Thoracic aorta (tissue), 2 donors: ENCODE measurements around the gene BICC1. TPM values are rescaled to one million over a fixed set of nuclear protein-coding genes. Genes with fewer than 3 reads are reported as not detected.

Experiments
- ATAC-seq: fragments of 150-250 bp; one replicate; pipeline ENCODE4 v1.8.0; 2017; ENCODE audit warnings: low read depth; ENCODE audit not compliant: insufficient number of reproducible peaks, low FRiP score
- DNase-seq: peaks from one replicate; pipeline ENCODE4 v3.0.0-alpha.2; 2020; ENCODE audit warnings: low spot score
- H3K27ac ChIP-seq, 2 donors: fragments of 200-600 bp; sonication (generic); 1 replicate in 1 of 2; 2 replicates in 1 of 2; pipeline ENCODE4 v1.5.1; 2016; ENCODE audit warnings: mild to moderate bottlenecking in 2 of 2, moderate library complexity in 2 of 2
- H3K27me3 ChIP-seq: fragments of 200-600 bp; sonication (generic); replicated peaks from 2 replicates; pipeline ENCODE4 v1.6.0; 2016; ENCODE audit warnings: mild to moderate bottlenecking; ENCODE audit not compliant: insufficient read depth
- H3K36me3 ChIP-seq: fragments of 200-600 bp; sonication (generic); one replicate; pipeline ENCODE4 v1.5.1; 2016
- H3K4me1 ChIP-seq, 2 donors: fragments of 200-600 bp; sonication (generic); 1 replicate in 1 of 2; 2 replicates in 1 of 2; pipeline versions ENCODE4 v1.5.1 to v1.6.0; 2016; ENCODE audit warnings: low read depth in 2 of 2, mild to moderate bottlenecking in 1 of 2; ENCODE audit not compliant: control insufficient read depth in 1 of 2
- H3K4me3 ChIP-seq: fragments of 200-600 bp; sonication (generic); 2 replicates; pipeline ENCODE4 v1.5.1; 2016; ENCODE audit warnings: mild to moderate bottlenecking
- H3K9me3 ChIP-seq: fragments of 200-600 bp; sonication (generic); 2 replicates; pipeline ENCODE4 v1.5.1; 2016
- CTCF ChIP-seq: fragments of 200-600 bp; sonication (generic); IDR thresholded peaks from one replicate; pipeline ENCODE4 v1.5.1; 2019; ENCODE audit warnings: antibody characterized with exemption
- total RNA-seq, 2 donors: library from RNA; depleted of rRNA; stranded (reverse); fragments of >200 nt; gene quantifications; one replicate each; pipeline versions ENCODE4 v1.1.0 to v1.2.3, GENCODE V29; 2016

Gene BICC1
- total RNA-seq, 2 donors from 2014 or later, result 20.4 to 28.1 TPM

- peak overlapping the region in 1 of 2 donors; percentile 28 for H3K27ac ChIP-seq
These were observed 149.6 kb downstream of the BICC1 start for GRCh38 chr10:58662314-58662713.

GRCh38 chr10:58665361-58665760 lies 152.7 kb downstream of the BICC1 start:
- peaks cover 9 to 10% of the 10 kb centered on the region in 2 donors for H3K4me1 ChIP-seq
- H3K36me3 ChIP-seq, result no peaks in the 10 kb centered on the region
- TF ChIP-seq CTCF, result no peak
- no peak for ATAC-seq
- H3K4me3 ChIP-seq, result peak overlapping the region; percentile 62
- H3K27me3 ChIP-seq, result no peaks in the 10 kb centered on the region
- peaks cover 8% of the 10 kb centered on the region for H3K9me3 ChIP-seq
- no peak for DNase-seq
- peak overlapping the region in 1 of 2 donors; percentile 6 for H3K27ac ChIP-seq

More at GRCh38 chr10:58662314-58662713, 149.6 kb downstream of the BICC1 start:
- no peak overlapping the region for H3K4me3 ChIP-seq
- H3K36me3 ChIP-seq, result no peaks in the 10 kb centered on the region
- TF ChIP-seq CTCF, result no peak
- peaks cover 8% of the 10 kb centered on the region for H3K9me3 ChIP-seq
- DNase-seq (no peak), ATAC-seq (no peak)
- peaks cover 9 to 10% of the 10 kb centered on the region in 2 donors for H3K4me1 ChIP-seq
- H3K27me3 ChIP-seq, result no peaks in the 10 kb centered on the region

- Histone ChIP-seq H3K4me3 (peak overlapping the region; percentile 62), H3K27ac (peak overlapping the region; percentile 6 to 37)
These were observed 153.4 kb downstream of the BICC1 start for GRCh38 chr10:58666024-58666423.

GRCh38 chr10:58667658-58668310 lies 155.1 kb downstream of the BICC1 start:
- Histone ChIP-seq H3K4me3 (no peak overlapping the region), H3K27ac (no peak overlapping the region), H3K9me3 (peaks cover 8% of the 10 kb centered on the region), H3K4me1 (peaks cover 0 to 10% of the 10 kb centered on the region in 2 donors), H3K27me3 (no peaks in the 10 kb centered on the region), H3K36me3 (no peaks in the 10 kb centered on the region)
- DNase-seq (no peak), ATAC-seq (no peak)
- TF ChIP-seq CTCF, result no peak

More at GRCh38 chr10:58666024-58666423, 153.4 kb downstream of the BICC1 start:
- DNase-seq (no peak), ATAC-seq (no peak)
- no peaks in the 10 kb centered on the region for H3K36me3 ChIP-seq
- TF ChIP-seq CTCF, result no peak
- peaks cover 5 to 10% of the 10 kb centered on the region in 2 donors for H3K4me1 ChIP-seq
- peaks cover 8% of the 10 kb centered on the region for H3K9me3 ChIP-seq
- H3K27me3 ChIP-seq, result no peaks in the 10 kb centered on the region

- H3K27ac ChIP-seq, result no peak overlapping the region
- no peaks in the 10 kb centered on the region for H3K9me3 ChIP-seq
- H3K27me3 ChIP-seq, result no peaks in the 10 kb centered on the region
- peaks cover 0 to 6% of the 10 kb centered on the region in 2 donors for H3K4me1 ChIP-seq
- H3K36me3 ChIP-seq, result no peaks in the 10 kb centered on the region
- ATAC-seq (no peak), DNase-seq (no peak)
- no peak overlapping the region for H3K4me3 ChIP-seq
- no peak for TF ChIP-seq CTCF
These were observed 160.2 kb downstream of the BICC1 start for GRCh38 chr10:58672845-58673244.
